Right cardiac atrium (tissue), 5 donors: ENCODE measurements around the gene CENPO. TPM values are rescaled to one million over a fixed set of nuclear protein-coding genes. Genes with fewer than 3 reads are reported as not detected.
"Not testable (repeated sequence)": the region's sequence is repeated elsewhere in the genome, so short reads cannot be mapped to it uniquely, and the experiment has no call there.

Source experiments
- ATAC-seq, 2 donors: fragments of 200-7000 bp; cut with Tn5 transposase; one replicate each; pipeline versions ENCODE4 v1.8.0 to v1.9.1; 2020; ENCODE audit warnings: moderate library complexity in 2 of 2, mild to moderate bottlenecking in 1 of 2
- DNase-seq, 3 donors: peaks; one replicate each; pipeline ENCODE4 v3.0.0-alpha.2; 2020
- H3K27ac ChIP-seq: one replicate; pipeline ENCODE4 v1.5.1; 2013; ENCODE audit warnings: mild to moderate bottlenecking, low read length, control low read depth, moderate library complexity
- H3K27me3 ChIP-seq: one replicate; pipeline ENCODE4 v1.6.1; 2013; ENCODE audit not compliant: control insufficient read depth, insufficient read depth
- H3K4me1 ChIP-seq: one replicate; pipeline ENCODE4 v1.6.1; 2013; ENCODE audit warnings: low read length; ENCODE audit not compliant: control insufficient read depth, insufficient read depth
- H3K4me3 ChIP-seq: one replicate; pipeline ENCODE4 v1.5.1; 2013; ENCODE audit warnings: low read length, control low read depth
- H3K9me3 ChIP-seq: one replicate; pipeline ENCODE4 v1.6.1; 2013; ENCODE audit warnings: low read length; ENCODE audit not compliant: control insufficient read depth
- WGBS: extraction: QIAGEN DNeasy Blood & Tissue Kit; methylation state at CpG from one replicate; pipeline ENCODE4 v1.1.7; 2013; 5-methylcytosine and 5-hydroxymethylcytosine counted together
- intact Hi-C, 4 donors: fragments of 100-400 bp; cut with DNase I; formaldehyde crosslinking; loops; one replicate each; pipeline versions ENCODE4 v1.11.0 to v1.14.0; 2022 to 2023
- polyA plus RNA-seq: library from polyadenylated mRNA; stranded (reverse); fragments of 200-250 nt; gene quantifications from one replicate; pipeline ENCODE4 v1.2.3, GENCODE V29; 2013
- total RNA-seq, 4 donors: library from RNA; stranded (reverse); fragmentation: NEBNext Ultra II Directional; extraction: Animal tissue kit (Norgen Biotek cat#: 25700); gene quantifications; one replicate each; pipeline ENCODE4 v1.2.1, GENCODE V29; 2021
- donor health status: healthy with polysubstance abuse.
- donor health status: DM: no; HTN: yes; CAD: no.
- donor health status: DM: no; HTN: no; CAD: no.
- donor health status: DM: no; HTN: yes; CAD: no; lungs with severe emphysema.
- donor health status: DM: yes; HTN: yes; CAD: no.

CENPO gene
- total and polyA plus RNA-seq, 5 donors: 1.6 to 4.5 (median 3.1) TPM

GRCh38 chr2:24788816-24789215 lies 4.4 kb upstream of the CENPO start:
- Histone ChIP-seq H3K27ac (no peak overlapping the region), H3K4me3 (no peak overlapping the region), H3K9me3 (no peaks in the 10 kb centered on the region), H3K4me1 (peaks cover under 1% of the 10 kb centered on the region), H3K27me3 (no peaks in the 10 kb centered on the region)
- intact Hi-C loops: no loop called here
- WGBS: 57% methylated on average over 3 of the region's 3 CpGs
- DNase-seq: no peak
- no peak for ATAC-seq

GRCh38 chr2:24791452-24791851 lies 1.8 kb upstream of the CENPO start:
- ATAC-seq: no peak
- 92% methylated on average over 5 of the region's 5 CpGs for WGBS
- Histone ChIP-seq H3K9me3 (no peaks in the 10 kb centered on the region), H3K4me3 (no peak overlapping the region), H3K27me3 (no peaks in the 10 kb centered on the region), H3K27ac (no peak overlapping the region), H3K4me1 (peaks cover 2% of the 10 kb centered on the region)
- no peak for DNase-seq
- intact Hi-C loops: no loop called here

GRCh38 chr2:24792542-24792873 lies 717 bp upstream of the CENPO start:
- DNase-seq (no peak), ATAC-seq (no peak)
- 5% methylated on average over 6 of the region's 6 CpGs for WGBS
- Histone ChIP-seq H3K27me3 (no peaks in the 10 kb centered on the region), H3K4me3 (peak overlapping the region; percentile 69), H3K27ac (peak overlapping the region; percentile 99), H3K9me3 (no peaks in the 10 kb centered on the region), H3K4me1 (peaks cover 2% of the 10 kb centered on the region)
- intact Hi-C loops: no loop called here

GRCh38 chr2:24793761-24794435 lies 673 bp downstream of the CENPO start:
- Histone ChIP-seq H3K27me3 (no peaks in the 10 kb centered on the region), H3K9me3 (no peaks in the 10 kb centered on the region), H3K4me3 (peak overlapping the region; percentile 69), H3K4me1 (peaks cover 2% of the 10 kb centered on the region), H3K27ac (no peak overlapping the region)
- ATAC-seq (no peak), DNase-seq (no peak)
- intact Hi-C loops: no loop called here
- 2% methylated on average over 14 of the region's 14 CpGs for WGBS

- DNase-seq: no peak
- intact Hi-C loops: no loop called here
- H3K27ac ChIP-seq: no peak overlapping the region
- peaks cover 2% of the 10 kb centered on the region for H3K4me1 ChIP-seq
- no peaks in the 10 kb centered on the region for H3K9me3 ChIP-seq
- no peak overlapping the region for H3K4me3 ChIP-seq
- ATAC-seq: no peak
- H3K27me3 ChIP-seq: no peaks in the 10 kb centered on the region
- 96% methylated on average over 2 of the region's 2 CpGs for WGBS
Observed at GRCh38 chr2:24797644-24798043, 4.4 kb downstream of the CENPO start.

GRCh38 chr2:24800487-24800886 lies 7.3 kb downstream of the CENPO start:
- H3K27me3 ChIP-seq, H3K27ac ChIP-seq, ATAC-seq, H3K4me3 ChIP-seq, H3K4me1 ChIP-seq, H3K9me3 ChIP-seq, DNase-seq, intact Hi-C loops: not testable (repeated sequence)
- 96% methylated on average over 4 of the region's 5 CpGs for WGBS

GRCh38 chr2:24805811-24806660 lies 12.8 kb downstream of the CENPO start:
- H3K9me3 ChIP-seq, intact Hi-C loops, H3K4me3 ChIP-seq, ATAC-seq, H3K27ac ChIP-seq, DNase-seq, H3K27me3 ChIP-seq, H3K4me1 ChIP-seq: not testable (repeated sequence)
- 96% methylated on average over 25 of the region's 25 CpGs for WGBS

GRCh38 chr2:24806661-24807036 lies 13.4 kb downstream of the CENPO start:
- intact Hi-C loops: no loop called here
- no peak for DNase-seq
- no peak for ATAC-seq
- Histone ChIP-seq H3K4me3 (no peak overlapping the region), H3K4me1 (no peaks in the 10 kb centered on the region), H3K27ac (no peak overlapping the region), H3K27me3 (no peaks in the 10 kb centered on the region), H3K9me3 (no peaks in the 10 kb centered on the region)

GRCh38 chr2:24809316-24810007 lies 16.2 kb downstream of the CENPO start:
- Histone ChIP-seq H3K4me3 (no peak overlapping the region), H3K27me3 (no peaks in the 10 kb centered on the region), H3K4me1 (no peaks in the 10 kb centered on the region), H3K27ac (no peak overlapping the region), H3K9me3 (no peaks in the 10 kb centered on the region)
- DNase-seq: no peak
- no peak for ATAC-seq
- intact Hi-C loops: no loop called here
- 87% methylated on average over 4 of the region's 4 CpGs for WGBS

GRCh38 chr2:24813691-24814137 lies 20.5 kb downstream of the CENPO start:
- DNase-seq (no peak), ATAC-seq (no peak)
- no peaks in the 10 kb centered on the region for H3K9me3 ChIP-seq
- intact Hi-C loops: no loop called here
- 96% methylated on average over 4 of the region's 4 CpGs for WGBS
- no peak overlapping the region for H3K27ac ChIP-seq
- H3K27me3 ChIP-seq: no peaks in the 10 kb centered on the region
- H3K4me1 ChIP-seq: no peaks in the 10 kb centered on the region
- H3K4me3 ChIP-seq: no peak overlapping the region

- ATAC-seq (no peak), DNase-seq (no peak)
- H3K27me3 ChIP-seq: no peaks in the 10 kb centered on the region
- no peak overlapping the region for H3K27ac ChIP-seq
- no peak overlapping the region for H3K4me3 ChIP-seq
- H3K4me1 ChIP-seq: no peaks in the 10 kb centered on the region
- no peaks in the 10 kb centered on the region for H3K9me3 ChIP-seq
- 78% methylated on average over 4 of the region's 4 CpGs for WGBS
- intact Hi-C loops: no loop called here
Observed at GRCh38 chr2:24814516-24814915, 21.3 kb downstream of the CENPO start.
